Glutamatergic neuron (in vitro differentiated cells): ENCODE results near the gene DDX39B. TPM values are rescaled to one million over a fixed set of nuclear protein-coding genes. Genes with fewer than 3 reads are reported as not detected.

ENCODE experiments used
- DNase-seq: peaks from one replicate; pipeline ENCODE4 v3.0.0; 2022
- H3K27ac Mint-ChIP-seq: one replicate; pipeline ENCODE4 v1.8.0; 2020; ENCODE audit warnings: mild to moderate bottlenecking, mixed read lengths, inconsistent platforms; ENCODE audit not compliant: unreplicated experiment
- H3K27me3 Mint-ChIP-seq: one replicate; pipeline ENCODE4 v1.8.0; 2020; ENCODE audit warnings: mild to moderate bottlenecking, moderate library complexity, mixed read lengths, inconsistent platforms; ENCODE audit not compliant: unreplicated experiment
- H3K36me3 Mint-ChIP-seq: one replicate; pipeline ENCODE4 v1.8.0; 2020; ENCODE audit warnings: mild to moderate bottlenecking, mixed read lengths, inconsistent platforms; ENCODE audit not compliant: unreplicated experiment
- H3K4me1 Mint-ChIP-seq: one replicate; pipeline ENCODE4 v1.8.0; 2020; ENCODE audit warnings: mild to moderate bottlenecking, low read depth, mixed read lengths, inconsistent platforms; ENCODE audit not compliant: unreplicated experiment
- H3K4me3 Mint-ChIP-seq: one replicate; pipeline ENCODE4 v1.8.0; 2020; ENCODE audit warnings: mild to moderate bottlenecking, mixed read lengths, inconsistent platforms; ENCODE audit not compliant: unreplicated experiment
- H3K9me3 Mint-ChIP-seq: one replicate; pipeline ENCODE4 v1.8.0; 2020; ENCODE audit warnings: mild to moderate bottlenecking, moderate library complexity, mixed read lengths, inconsistent platforms; ENCODE audit not compliant: unreplicated experiment
- CTCF ChIP-seq: fragments of 200-600 bp; sonication (generic); IDR thresholded peaks from one replicate; pipeline ENCODE4 v1.5.0; 2021; ENCODE audit not compliant: partially characterized antibody, unreplicated experiment
- total RNA-seq: library from RNA; stranded (reverse); fragmentation: NEBNext Ultra II Directional; extraction: Animal tissue kit (Norgen Biotek cat#: 25700); gene quantifications from one replicate; pipeline ENCODE4 v1.2.1, GENCODE V29; 2021; ENCODE audit not compliant: unreplicated experiment

The DDX39B gene
- total RNA-seq, 1 donor from 2014 or later, result 526 TPM

DNA sequence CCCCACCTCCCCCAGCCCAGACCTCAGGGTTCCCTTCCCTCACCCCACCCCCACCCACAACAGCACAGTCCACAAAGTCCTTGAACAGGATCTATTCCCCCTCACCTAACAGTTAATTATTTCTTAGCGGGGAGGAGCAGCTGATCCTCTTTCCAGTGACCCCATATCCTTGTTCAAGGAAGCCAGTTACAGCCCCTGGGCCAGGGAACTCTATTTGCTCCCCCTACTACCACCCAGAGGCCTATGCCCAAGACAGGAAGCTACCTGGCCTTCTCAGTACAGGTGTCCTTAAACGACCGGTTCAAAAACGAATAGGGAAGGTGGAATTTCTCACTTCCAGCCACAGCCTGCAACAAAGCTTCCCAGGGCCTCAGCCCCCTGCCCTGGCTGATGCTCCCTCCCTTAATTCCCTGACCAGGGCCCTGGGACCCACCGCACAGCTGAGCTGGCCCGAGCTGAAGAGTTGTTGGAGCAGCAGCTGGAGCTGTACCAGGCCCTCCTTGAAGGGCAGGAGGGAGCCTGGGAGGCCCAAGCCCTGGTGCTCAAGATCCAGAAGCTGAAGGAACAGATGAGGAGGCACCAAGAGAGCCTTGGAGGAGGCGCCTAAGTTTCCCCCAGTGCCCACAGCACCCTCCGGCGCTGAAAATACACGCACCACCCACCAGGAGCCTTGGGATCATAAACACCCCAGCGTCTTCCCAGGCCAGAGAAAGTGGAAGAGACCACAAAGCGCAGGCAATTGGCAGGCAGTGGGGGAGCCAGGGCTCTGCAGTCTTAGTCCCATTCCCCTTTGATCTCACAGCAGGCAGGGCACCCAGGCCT lies 12.3 kb downstream of the DDX39B start:
- Mint-ChIP-seq H3K9me3 (peaks cover 2% of the 10 kb centered on the region), H3K36me3 (peaks cover 8% of the 10 kb centered on the region), H3K27ac (no peak overlapping the region), H3K4me3 (no peak overlapping the region), H3K27me3 (peaks cover 8% of the 10 kb centered on the region), H3K4me1 (peaks cover 3% of the 10 kb centered on the region)
- no peak for TF ChIP-seq CTCF
- no peak for DNase-seq

DNA sequence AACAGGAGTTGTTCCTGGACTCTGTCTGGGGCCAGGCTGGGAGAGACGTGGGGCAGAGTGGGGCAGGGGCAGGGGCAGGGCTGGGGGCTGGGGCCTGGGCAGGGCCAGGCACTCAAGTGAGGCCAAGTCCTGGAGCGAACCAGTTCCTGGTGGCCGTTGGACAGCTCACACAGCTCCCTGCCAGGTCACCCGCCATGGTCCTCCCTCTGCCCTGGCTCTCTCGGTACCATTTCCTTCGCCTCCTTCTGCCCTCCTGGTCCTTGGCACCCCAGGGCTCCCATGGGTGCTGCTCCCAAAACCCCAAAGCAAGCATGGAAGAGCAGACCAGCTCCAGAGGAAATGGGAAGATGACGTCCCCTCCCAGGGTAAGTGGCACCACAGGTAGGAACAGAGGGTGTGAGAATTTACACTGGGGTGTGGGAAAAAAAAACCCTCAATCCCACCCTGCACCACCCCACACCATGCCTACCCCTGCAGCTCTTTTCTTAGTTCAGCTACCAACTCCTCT lies 12.9 kb downstream of the DDX39B start, which contains the start of gene MCCD1:
TSS of gene MCCD1 (plus strand) at position 142 of the 508 bp plus-strand sequence. CDS start at position 195, 53 bp downstream.
- DNase-seq, result no peak
- no peak within 1 kb of the TSS for H3K27ac Mint-ChIP-seq
- H3K4me1 Mint-ChIP-seq, result peaks cover 3% of the 10 kb centered on the region
- TF ChIP-seq CTCF, result no peak
- H3K36me3 Mint-ChIP-seq, result peaks cover 8% of the 10 kb centered on the region
- no peak within 1 kb of the TSS for H3K4me3 Mint-ChIP-seq
- peaks cover 6% of the 10 kb centered on the region for H3K27me3 Mint-ChIP-seq
- H3K9me3 Mint-ChIP-seq, result no peaks in the 10 kb centered on the region

DNA sequence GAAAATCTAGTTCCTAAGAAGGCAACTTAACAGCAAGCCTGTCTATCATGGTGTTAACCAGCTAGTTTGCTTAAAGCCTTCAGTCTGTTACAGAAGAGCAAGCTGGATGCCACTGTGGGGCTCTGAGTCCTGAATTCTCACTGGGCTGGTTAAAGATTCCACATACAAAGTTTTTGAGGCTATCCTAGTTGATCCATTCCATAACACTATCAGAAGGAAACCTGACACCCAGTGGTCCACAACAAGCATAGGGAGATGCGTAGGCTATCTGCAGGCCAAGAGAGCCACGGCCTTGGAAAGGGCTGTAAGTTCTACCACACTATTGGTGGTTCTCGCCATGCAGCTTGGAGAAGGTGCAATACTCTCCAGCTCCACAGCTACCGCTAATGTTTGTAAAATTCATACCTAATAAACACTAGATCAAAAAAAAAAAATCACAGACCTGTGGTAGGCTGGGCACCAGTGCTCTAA lies 13.5 kb downstream of the DDX39B start:
- no peak overlapping the region for H3K4me3 Mint-ChIP-seq
- DNase-seq, result no peak
- no peak for TF ChIP-seq CTCF
- no peak overlapping the region for H3K27ac Mint-ChIP-seq
- H3K9me3 Mint-ChIP-seq, result no peaks in the 10 kb centered on the region
- H3K4me1 Mint-ChIP-seq, result peaks cover 3% of the 10 kb centered on the region
- peaks cover 8% of the 10 kb centered on the region for H3K36me3 Mint-ChIP-seq
- peaks cover 6% of the 10 kb centered on the region for H3K27me3 Mint-ChIP-seq

DNA sequence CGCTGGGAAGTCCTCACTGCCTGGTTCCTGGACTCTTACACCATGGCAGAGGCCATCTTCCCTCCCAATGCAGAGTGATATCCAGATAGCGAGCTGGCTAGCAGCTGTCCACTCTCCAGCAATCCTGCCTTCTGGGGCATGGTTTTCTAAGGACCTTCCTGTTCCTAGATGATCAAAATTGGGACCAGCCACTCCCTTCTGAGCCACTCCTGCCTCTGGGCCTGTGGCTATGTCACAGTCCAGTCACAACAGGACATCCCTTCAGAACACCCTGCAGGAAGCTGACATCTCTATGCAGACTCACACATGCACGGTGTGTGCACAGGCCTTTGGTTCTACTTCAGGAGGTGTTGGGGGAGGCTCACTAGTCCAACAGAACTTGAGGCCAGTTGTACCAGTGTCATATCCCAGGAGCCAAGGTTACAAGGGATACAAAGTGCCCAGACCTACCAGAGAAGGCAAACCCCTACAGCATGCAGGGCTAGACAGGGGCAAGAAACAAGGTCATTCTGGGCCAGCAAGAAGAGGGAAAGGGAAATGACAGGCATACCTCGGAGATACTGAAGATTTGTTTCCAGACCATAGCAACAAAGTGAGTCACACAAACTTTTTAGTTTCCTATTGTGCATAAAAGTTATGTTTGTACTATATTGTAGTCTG lies 15.7 kb downstream of the DDX39B start:
- DNase-seq, result no peak
- H3K36me3 Mint-ChIP-seq, result peaks cover 8% of the 10 kb centered on the region
- H3K9me3 Mint-ChIP-seq, result no peaks in the 10 kb centered on the region
- no peak for TF ChIP-seq CTCF
- H3K4me3 Mint-ChIP-seq, result no peak overlapping the region
- peaks cover 6% of the 10 kb centered on the region for H3K27me3 Mint-ChIP-seq
- peaks cover 3% of the 10 kb centered on the region for H3K4me1 Mint-ChIP-seq
- no peak overlapping the region for H3K27ac Mint-ChIP-seq
